Glutamatergic neuron (in vitro differentiated cells): ENCODE results near the gene IPO11. TPM values are rescaled to one million over a fixed set of nuclear protein-coding genes. Genes with fewer than 3 reads are reported as not detected.

Experiments used
- DNase-seq: peaks from one replicate; pipeline ENCODE4 v3.0.0; 2022
- H3K27ac Mint-ChIP-seq: one replicate; pipeline ENCODE4 v1.8.0; 2020; ENCODE audit warnings: mild to moderate bottlenecking, mixed read lengths, inconsistent platforms; ENCODE audit not compliant: unreplicated experiment
- H3K27me3 Mint-ChIP-seq: one replicate; pipeline ENCODE4 v1.8.0; 2020; ENCODE audit warnings: mild to moderate bottlenecking, moderate library complexity, mixed read lengths, inconsistent platforms; ENCODE audit not compliant: unreplicated experiment
- H3K36me3 Mint-ChIP-seq: one replicate; pipeline ENCODE4 v1.8.0; 2020; ENCODE audit warnings: mild to moderate bottlenecking, mixed read lengths, inconsistent platforms; ENCODE audit not compliant: unreplicated experiment
- H3K4me1 Mint-ChIP-seq: one replicate; pipeline ENCODE4 v1.8.0; 2020; ENCODE audit warnings: mild to moderate bottlenecking, low read depth, mixed read lengths, inconsistent platforms; ENCODE audit not compliant: unreplicated experiment
- H3K4me3 Mint-ChIP-seq: one replicate; pipeline ENCODE4 v1.8.0; 2020; ENCODE audit warnings: mild to moderate bottlenecking, mixed read lengths, inconsistent platforms; ENCODE audit not compliant: unreplicated experiment
- H3K9me3 Mint-ChIP-seq: one replicate; pipeline ENCODE4 v1.8.0; 2020; ENCODE audit warnings: mild to moderate bottlenecking, moderate library complexity, mixed read lengths, inconsistent platforms; ENCODE audit not compliant: unreplicated experiment
- total RNA-seq: library from RNA; stranded (reverse); fragmentation: NEBNext Ultra II Directional; extraction: Animal tissue kit (Norgen Biotek cat#: 25700); gene quantifications from one replicate; pipeline ENCODE4 v1.2.1, GENCODE V29; 2021; ENCODE audit not compliant: unreplicated experiment
- TF ChIP-seq, protein P1 (sequence below): fragments of 200-600 bp; sonication (generic); IDR thresholded peaks from one replicate; pipeline ENCODE4 v1.5.0; 2021; ENCODE audit not compliant: partially characterized antibody, unreplicated experiment

IPO11 gene
- total RNA-seq, 1 donor from 2014 or later = 23.5 TPM

DNA sequence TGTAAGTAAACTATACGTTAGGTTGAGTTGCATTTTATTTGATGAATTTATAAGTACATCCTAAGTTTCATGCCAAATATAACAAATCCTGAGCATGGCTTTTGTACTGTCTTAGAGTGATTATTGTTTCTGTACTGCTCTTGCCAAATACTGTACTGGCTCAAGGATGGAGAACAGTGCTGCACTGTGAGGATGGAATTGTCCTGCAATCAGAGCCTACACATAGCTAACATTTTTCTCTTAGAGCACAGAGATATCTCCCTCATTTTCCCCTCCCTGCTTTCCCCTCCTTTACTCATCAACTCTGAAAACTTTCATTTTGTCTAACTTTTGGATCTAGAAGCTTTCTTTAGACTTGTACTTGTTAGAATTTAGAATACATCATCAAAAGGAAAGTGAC, 194.3 kb downstream of the IPO11 start:
- TF ChIP-seq, protein P1, sequence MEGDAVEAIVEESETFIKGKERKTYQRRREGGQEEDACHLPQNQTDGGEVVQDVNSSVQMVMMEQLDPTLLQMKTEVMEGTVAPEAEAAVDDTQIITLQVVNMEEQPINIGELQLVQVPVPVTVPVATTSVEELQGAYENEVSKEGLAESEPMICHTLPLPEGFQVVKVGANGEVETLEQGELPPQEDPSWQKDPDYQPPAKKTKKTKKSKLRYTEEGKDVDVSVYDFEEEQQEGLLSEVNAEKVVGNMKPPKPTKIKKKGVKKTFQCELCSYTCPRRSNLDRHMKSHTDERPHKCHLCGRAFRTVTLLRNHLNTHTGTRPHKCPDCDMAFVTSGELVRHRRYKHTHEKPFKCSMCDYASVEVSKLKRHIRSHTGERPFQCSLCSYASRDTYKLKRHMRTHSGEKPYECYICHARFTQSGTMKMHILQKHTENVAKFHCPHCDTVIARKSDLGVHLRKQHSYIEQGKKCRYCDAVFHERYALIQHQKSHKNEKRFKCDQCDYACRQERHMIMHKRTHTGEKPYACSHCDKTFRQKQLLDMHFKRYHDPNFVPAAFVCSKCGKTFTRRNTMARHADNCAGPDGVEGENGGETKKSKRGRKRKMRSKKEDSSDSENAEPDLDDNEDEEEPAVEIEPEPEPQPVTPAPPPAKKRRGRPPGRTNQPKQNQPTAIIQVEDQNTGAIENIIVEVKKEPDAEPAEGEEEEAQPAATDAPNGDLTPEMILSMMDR = no peak
- H3K36me3 Mint-ChIP-seq = no peaks in the 10 kb centered on the region
- H3K4me3 Mint-ChIP-seq = no peak overlapping the region
- no peak for DNase-seq
- H3K27ac Mint-ChIP-seq = no peak overlapping the region
- no peaks in the 10 kb centered on the region for H3K9me3 Mint-ChIP-seq
- no peaks in the 10 kb centered on the region for H3K27me3 Mint-ChIP-seq
- no peaks in the 10 kb centered on the region for H3K4me1 Mint-ChIP-seq

DNA sequence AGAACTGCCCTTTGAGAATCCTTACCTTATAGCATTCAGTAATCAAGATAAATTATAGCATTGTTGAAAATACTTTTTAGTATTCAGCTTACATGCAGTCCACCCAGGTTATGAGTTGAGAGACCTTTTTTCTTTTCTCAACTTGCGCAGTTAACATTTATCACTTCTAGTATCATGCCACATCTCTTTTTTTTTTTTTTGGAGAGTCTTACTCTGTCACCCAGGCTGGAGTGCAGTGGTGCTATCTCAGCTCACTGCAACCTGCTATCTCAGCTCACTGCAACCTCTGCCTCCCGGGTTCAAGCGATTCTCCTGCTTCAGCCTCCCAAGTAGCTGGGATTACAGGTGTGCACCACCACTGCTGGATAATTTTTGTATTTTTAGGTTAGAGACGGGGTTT, 195.1 kb downstream of the IPO11 start:
- no peaks in the 10 kb centered on the region for H3K9me3 Mint-ChIP-seq
- no peak for DNase-seq
- no peaks in the 10 kb centered on the region for H3K27me3 Mint-ChIP-seq
- no peaks in the 10 kb centered on the region for H3K36me3 Mint-ChIP-seq
- no peak overlapping the region for H3K27ac Mint-ChIP-seq
- H3K4me3 Mint-ChIP-seq = no peak overlapping the region
- H3K4me1 Mint-ChIP-seq = no peaks in the 10 kb centered on the region
- TF ChIP-seq, protein P1 = no peak

DNA sequence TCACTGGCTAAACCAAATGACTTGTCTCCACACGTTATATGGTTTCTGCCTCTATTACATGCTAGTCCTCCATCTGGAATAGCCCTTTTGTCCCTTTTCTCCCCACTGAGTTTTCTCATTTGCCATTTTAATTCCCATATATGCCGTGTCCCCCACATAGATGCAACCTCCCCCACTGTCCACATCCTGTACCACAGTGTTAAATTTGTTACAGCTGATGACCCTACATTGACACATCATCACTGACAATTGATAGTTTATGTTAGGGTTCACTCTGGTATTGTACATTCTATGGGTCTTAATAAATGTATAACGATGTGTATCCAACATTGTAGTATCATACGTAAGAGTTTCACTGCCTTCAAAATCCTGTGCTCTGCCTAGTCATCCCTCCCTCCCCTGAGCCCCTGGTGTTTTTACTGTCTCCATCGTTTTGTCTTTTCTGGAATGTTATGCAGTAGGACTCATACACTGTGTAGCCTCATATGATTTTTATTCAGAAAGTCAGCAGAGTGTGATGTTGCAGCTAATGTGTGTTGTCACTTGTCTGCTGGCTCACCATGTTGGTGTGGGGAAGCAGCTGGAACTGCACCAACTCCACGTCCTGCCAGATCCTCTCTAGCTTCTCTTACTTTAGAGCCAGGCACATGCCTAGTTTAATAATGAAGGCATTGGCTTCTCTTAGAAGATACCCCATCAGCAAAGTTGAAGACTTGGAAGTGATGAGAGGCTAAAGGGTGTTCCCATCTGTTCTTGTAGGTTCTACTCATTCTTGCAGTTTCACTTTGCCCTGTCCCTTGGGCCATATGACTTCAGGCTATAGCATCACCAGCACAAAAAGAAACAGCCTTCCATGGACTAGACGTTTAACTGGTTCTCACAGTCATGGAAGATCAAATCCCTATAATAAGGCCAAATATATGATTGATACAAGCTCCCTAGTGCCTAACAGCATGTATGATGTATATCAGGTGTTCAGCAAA, 196.3 kb downstream of the IPO11 start:
- no peaks in the 10 kb centered on the region for H3K9me3 Mint-ChIP-seq
- no peak overlapping the region for H3K4me3 Mint-ChIP-seq
- no peak overlapping the region for H3K27ac Mint-ChIP-seq
- H3K36me3 Mint-ChIP-seq = no peaks in the 10 kb centered on the region
- TF ChIP-seq, protein P1 = no peak
- no peaks in the 10 kb centered on the region for H3K27me3 Mint-ChIP-seq
- no peak for DNase-seq
- no peaks in the 10 kb centered on the region for H3K4me1 Mint-ChIP-seq

DNA sequence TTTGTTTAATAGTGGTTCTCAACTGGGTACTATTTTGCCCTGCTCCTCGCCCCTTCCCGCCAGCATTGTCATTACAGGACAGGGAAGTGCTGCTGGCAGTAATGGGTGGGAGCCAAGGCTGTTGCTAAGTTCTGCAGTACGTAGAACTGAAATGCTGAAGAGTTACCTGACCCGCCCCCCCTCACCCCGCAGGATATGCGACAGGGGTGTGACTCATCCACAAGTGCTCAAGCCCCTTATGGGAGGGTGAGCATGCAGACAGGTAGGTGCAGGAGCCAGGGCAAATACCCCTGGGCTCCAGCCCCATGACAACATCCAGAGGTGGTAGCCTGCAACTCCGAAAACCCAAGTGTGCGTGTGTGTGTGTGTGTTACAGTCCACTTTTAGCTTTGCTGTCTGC, 201.8 kb downstream of the IPO11 start:
- H3K27me3 Mint-ChIP-seq = no peaks in the 10 kb centered on the region
- TF ChIP-seq, protein P1 = no peak
- no peak for DNase-seq

More for the DNA sequence above, 201.8 kb downstream of the IPO11 start:
- Mint-ChIP-seq H3K4me1 (no peaks in the 10 kb centered on the region), H3K4me3 (no peak overlapping the region), H3K9me3 (peaks cover 3% of the 10 kb centered on the region), H3K27ac (no peak overlapping the region), H3K36me3 (no peaks in the 10 kb centered on the region)
